ENCODE results near the gene RIOK3. TPM values are rescaled to one million over a fixed set of nuclear protein-coding genes. Genes with fewer than 3 reads are reported as not detected.
A peak's percentile ranks its signal among the peaks of the same experiment; 100 is the strongest.

The RIOK3 gene
- total RNA-seq, result 10 to 100 TPM; 57.3 to 60.6 TPM

- WGBS, 2 donors, result 0 to 1% methylated on average over 11 to 59 of the region's 60 CpGs
- Histone ChIP-seq H3K36me3 (replicated peaks in 1 of 2; ENCODE audit: insufficient read depth in 1 of 2, low read depth in 2 of 2) (no peaks in the 10 kb centered on the region), H3K4me1 (peaks cover 43% of the 10 kb centered on the region), H3K27ac (peak within 1 kb of the TSS; percentile 80 to 99 (median 90)), H3K27me3 (no peaks in the 10 kb centered on the region), H3K9me3 (no peaks in the 10 kb centered on the region), H3K4me3 (peak within 1 kb of the TSS; percentile 77 to 99)
- intact Hi-C loops (cut with DNase I), result no loop called here
- ATAC-seq (peak; percentile 98), DNase-seq (peak; percentile 98 to 99 (median 98))
- TF ChIP-seq POLR2A (IDR thresholded peaks at IDR 0.05), result peak; percentile 91 to 98 (median 97)
- TF ChIP-seq, protein P1, sequence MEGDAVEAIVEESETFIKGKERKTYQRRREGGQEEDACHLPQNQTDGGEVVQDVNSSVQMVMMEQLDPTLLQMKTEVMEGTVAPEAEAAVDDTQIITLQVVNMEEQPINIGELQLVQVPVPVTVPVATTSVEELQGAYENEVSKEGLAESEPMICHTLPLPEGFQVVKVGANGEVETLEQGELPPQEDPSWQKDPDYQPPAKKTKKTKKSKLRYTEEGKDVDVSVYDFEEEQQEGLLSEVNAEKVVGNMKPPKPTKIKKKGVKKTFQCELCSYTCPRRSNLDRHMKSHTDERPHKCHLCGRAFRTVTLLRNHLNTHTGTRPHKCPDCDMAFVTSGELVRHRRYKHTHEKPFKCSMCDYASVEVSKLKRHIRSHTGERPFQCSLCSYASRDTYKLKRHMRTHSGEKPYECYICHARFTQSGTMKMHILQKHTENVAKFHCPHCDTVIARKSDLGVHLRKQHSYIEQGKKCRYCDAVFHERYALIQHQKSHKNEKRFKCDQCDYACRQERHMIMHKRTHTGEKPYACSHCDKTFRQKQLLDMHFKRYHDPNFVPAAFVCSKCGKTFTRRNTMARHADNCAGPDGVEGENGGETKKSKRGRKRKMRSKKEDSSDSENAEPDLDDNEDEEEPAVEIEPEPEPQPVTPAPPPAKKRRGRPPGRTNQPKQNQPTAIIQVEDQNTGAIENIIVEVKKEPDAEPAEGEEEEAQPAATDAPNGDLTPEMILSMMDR (IDR thresholded peaks at IDR 0.05), result peak in 2 of 7 experiments; percentile 13 to 16
These were observed at the start of gene RIOK3 for GRCh38 chr18:23452728-23453679. Gene RIOK3, plus strand, starts transcription at chr18:23453287. Its CDS starts 153 bp downstream, at chr18:23453440.

DNA sequence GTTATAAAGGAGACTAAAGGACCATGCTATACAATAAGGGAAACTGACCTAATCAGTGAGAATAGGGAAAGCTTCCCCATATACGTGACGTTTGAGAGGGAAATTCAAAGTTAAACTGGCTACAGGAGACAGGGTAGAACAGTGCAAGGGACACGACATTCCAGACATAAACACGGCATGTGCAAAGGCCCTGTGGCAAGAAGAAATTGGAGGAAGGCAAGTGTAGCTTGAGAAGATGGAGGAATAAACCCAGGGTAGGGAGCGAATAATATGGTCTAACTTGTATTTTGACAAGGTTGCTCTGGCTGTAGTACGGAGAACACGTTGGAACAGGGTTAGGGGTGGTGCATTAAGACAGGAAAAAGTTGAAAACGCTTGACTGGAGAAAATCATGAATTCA is 49.8 kb upstream of the RIOK3 start:
- no peaks in the 10 kb centered on the region for H3K4me1 ChIP-seq
- no peaks in the 10 kb centered on the region for H3K36me3 ChIP-seq (replicated peaks in 1 of 2; ENCODE audit: insufficient read depth in 1 of 2, low read depth in 2 of 2)
- no peak overlapping the region for H3K27ac ChIP-seq
- H3K4me3 ChIP-seq, result no peak overlapping the region
- intact Hi-C loops (cut with DNase I), result no loop called here
- no peaks in the 10 kb centered on the region for H3K9me3 ChIP-seq
- 92% methylated on average over 8 of the region's 8 CpGs for WGBS, 2 donors
- DNase-seq, result no peak
- ATAC-seq, result no peak
- TF ChIP-seq, protein P1 (IDR thresholded peaks at IDR 0.05), result no peak
- no peak for TF ChIP-seq POLR2A (IDR thresholded peaks at IDR 0.05)
- no peaks in the 10 kb centered on the region for H3K27me3 ChIP-seq

DNA sequence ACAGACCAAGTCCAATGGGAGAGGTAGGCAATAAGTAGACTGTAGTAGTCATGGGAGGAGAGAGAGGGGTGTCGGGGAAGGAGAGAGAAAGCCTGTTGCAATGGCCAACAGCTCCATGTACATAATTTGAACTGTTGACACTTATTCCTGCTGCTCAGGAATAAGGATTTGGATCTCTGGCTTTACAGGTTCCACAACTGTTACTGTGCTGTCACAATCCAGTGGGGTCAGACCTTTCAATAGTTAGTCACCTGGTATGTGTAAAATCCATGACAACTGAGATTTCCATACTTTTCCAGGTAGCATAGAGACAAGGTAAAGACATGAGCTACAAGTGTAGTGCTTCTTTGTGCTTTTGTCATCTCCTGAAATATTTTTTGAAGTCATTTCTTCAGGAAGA is 47.5 kb upstream of the RIOK3 start:
- WGBS, 2 donors, result 95 to 100% methylated on average over 1 of the region's 1 CpG
- no peak for DNase-seq
- Histone ChIP-seq H3K36me3 (replicated peaks in 1 of 2; ENCODE audit: insufficient read depth in 1 of 2, low read depth in 2 of 2) (no peaks in the 10 kb centered on the region), H3K27me3 (no peaks in the 10 kb centered on the region), H3K27ac (no peak overlapping the region), H3K9me3 (no peaks in the 10 kb centered on the region), H3K4me1 (no peaks in the 10 kb centered on the region), H3K4me3 (no peak overlapping the region)
- no peak for ATAC-seq
- intact Hi-C loops (cut with DNase I), result no loop called here
- TF ChIP-seq, protein P1 (IDR thresholded peaks at IDR 0.05), result no peak
- TF ChIP-seq POLR2A (IDR thresholded peaks at IDR 0.05), result no peak

GRCh38 chr18:23406271-23406787 is 46.8 kb upstream of the RIOK3 start:
- 53 to 70% methylated on average over 2 of the region's 2 CpGs for whole genome bisulfite sequencing, 2 donors
- no peak for TF ChIP-seq POLR2A (IDR thresholded peaks at IDR 0.05)
- TF ChIP-seq, protein P1 (IDR thresholded peaks at IDR 0.05), result no peak
- Histone ChIP-seq H3K4me3 (no peak overlapping the region), H3K36me3 (replicated peaks in 1 of 2; ENCODE audit: insufficient read depth in 1 of 2, low read depth in 2 of 2) (no peaks in the 10 kb centered on the region), H3K27me3 (no peaks in the 10 kb centered on the region), H3K9me3 (no peaks in the 10 kb centered on the region), H3K27ac (no peak overlapping the region), H3K4me1 (no peaks in the 10 kb centered on the region)
- ATAC-seq (no peak), DNase-seq (no peak)
- intact Hi-C loops (cut with DNase I), result no loop called here
